ENCODE data around the gene PDE4D.

PDE4D gene

GRCh38 chr5:59037453-59037852 is 856.1 kb downstream of the PDE4D start:
- Histone ChIP-seq H3K4me1 (ENCODE audit: control insufficient read depth, insufficient read depth, low read length, unreplicated experiment) (peaks cover 55% of the 10 kb centered on the region), H3K4me3 (ENCODE audit: low read depth, low read length) (peak overlapping the region; percentile 90), H3K27ac (ENCODE audit: low read depth, low read length) (peak overlapping the region; percentile 88)

GRCh38 chr5:59037041-59037440 is 856.5 kb downstream of the PDE4D start:
- H3K36me3 ChIP-seq (ENCODE audit: insufficient read depth, low read length) = no peaks in the 10 kb centered on the region
- no peaks in the 10 kb centered on the region for H3K27me3 ChIP-seq (ENCODE audit: insufficient read depth, low read length)
- H3K79me2 ChIP-seq (ENCODE audit: control insufficient read depth, insufficient read depth, low read length, unreplicated experiment) = peaks cover 66% of the 10 kb centered on the region
- no peak overlapping the region for H2AFZ ChIP-seq (ENCODE audit: low read length, unreplicated experiment)
- peak overlapping the region; percentile 88 for H3K27ac ChIP-seq (ENCODE audit: low read depth, low read length)
- peaks cover 51% of the 10 kb centered on the region for H3K4me1 ChIP-seq (ENCODE audit: control insufficient read depth, insufficient read depth, low read length, unreplicated experiment)
- peak overlapping the region; percentile 90 for H3K4me3 ChIP-seq (ENCODE audit: low read depth, low read length)

More at GRCh38 chr5:59037453-59037852, 856.1 kb downstream of the PDE4D start:
- Histone ChIP-seq H3K36me3 (ENCODE audit: insufficient read depth, low read length) (no peaks in the 10 kb centered on the region), H2AFZ (ENCODE audit: low read length, unreplicated experiment) (no peak overlapping the region), H3K27me3 (ENCODE audit: insufficient read depth, low read length) (no peaks in the 10 kb centered on the region), H3K79me2 (ENCODE audit: control insufficient read depth, insufficient read depth, low read length, unreplicated experiment) (peaks cover 63% of the 10 kb centered on the region)

- H3K27me3 ChIP-seq (ENCODE audit: insufficient read depth, low read length) = no peaks in the 10 kb centered on the region
- no peak overlapping the region for H2AFZ ChIP-seq (ENCODE audit: low read length, unreplicated experiment)
- H3K36me3 ChIP-seq (ENCODE audit: insufficient read depth, low read length) = no peaks in the 10 kb centered on the region
- H3K79me2 ChIP-seq (ENCODE audit: control insufficient read depth, insufficient read depth, low read length, unreplicated experiment) = peaks cover 70% of the 10 kb centered on the region
- H3K4me1 ChIP-seq (ENCODE audit: control insufficient read depth, insufficient read depth, low read length, unreplicated experiment) = peaks cover 45% of the 10 kb centered on the region
- peak overlapping the region; percentile 88 for H3K27ac ChIP-seq (ENCODE audit: low read depth, low read length)
- H3K4me3 ChIP-seq (ENCODE audit: low read depth, low read length) = peak overlapping the region; percentile 90
Measured at GRCh38 chr5:59036274-59036961, 857.1 kb downstream of the PDE4D start.

- Histone ChIP-seq H3K27me3 (ENCODE audit: insufficient read depth, low read length) (no peaks in the 10 kb centered on the region), H3K36me3 (ENCODE audit: insufficient read depth, low read length) (no peaks in the 10 kb centered on the region), H3K79me2 (ENCODE audit: control insufficient read depth, insufficient read depth, low read length, unreplicated experiment) (peaks cover 74% of the 10 kb centered on the region), H3K27ac (ENCODE audit: low read depth, low read length) (peak overlapping the region; percentile 88), H3K4me1 (ENCODE audit: control insufficient read depth, insufficient read depth, low read length, unreplicated experiment) (peaks cover 39% of the 10 kb centered on the region), H3K4me3 (ENCODE audit: low read depth, low read length) (peak overlapping the region; percentile 90), H2AFZ (ENCODE audit: low read length, unreplicated experiment) (no peak overlapping the region)
Measured at GRCh38 chr5:59035681-59036080, 857.8 kb downstream of the PDE4D start.

GRCh38 chr5:59034498-59035186 is 858.9 kb downstream of the PDE4D start:
- Histone ChIP-seq H3K4me1 (ENCODE audit: control insufficient read depth, insufficient read depth, low read length, unreplicated experiment) (peaks cover 32% of the 10 kb centered on the region), H3K36me3 (ENCODE audit: insufficient read depth, low read length) (peaks cover 3% of the 10 kb centered on the region; the same call in 1 of the 2 replicates), H3K27ac (ENCODE audit: low read depth, low read length) (peak overlapping the region; percentile 88), H3K27me3 (ENCODE audit: insufficient read depth, low read length) (no peaks in the 10 kb centered on the region), H2AFZ (ENCODE audit: low read length, unreplicated experiment) (no peak overlapping the region), H3K79me2 (ENCODE audit: control insufficient read depth, insufficient read depth, low read length, unreplicated experiment) (peaks cover 79% of the 10 kb centered on the region), H3K4me3 (ENCODE audit: low read depth, low read length) (peak overlapping the region; percentile 90)

GRCh38 chr5:59027145-59027907 is 866.2 kb downstream of the PDE4D start:
- no peak overlapping the region for H3K27ac ChIP-seq (ENCODE audit: low read depth, low read length)
- peaks cover 12% of the 10 kb centered on the region; the same call in 1 of the 2 replicates for H3K36me3 ChIP-seq (ENCODE audit: insufficient read depth, low read length)
- H3K4me3 ChIP-seq (ENCODE audit: low read depth, low read length) = no peak overlapping the region
- peaks cover 47% of the 10 kb centered on the region for H3K79me2 ChIP-seq (ENCODE audit: control insufficient read depth, insufficient read depth, low read length, unreplicated experiment)
- H3K27me3 ChIP-seq (ENCODE audit: insufficient read depth, low read length) = no peaks in the 10 kb centered on the region
- H2AFZ ChIP-seq (ENCODE audit: low read length, unreplicated experiment) = no peak overlapping the region
- no peaks in the 10 kb centered on the region for H3K4me1 ChIP-seq (ENCODE audit: control insufficient read depth, insufficient read depth, low read length, unreplicated experiment)

- Histone ChIP-seq H3K4me1 (ENCODE audit: control insufficient read depth, insufficient read depth, low read length, unreplicated experiment) (no peaks in the 10 kb centered on the region), H3K27me3 (ENCODE audit: insufficient read depth, low read length) (no peaks in the 10 kb centered on the region), H3K4me3 (ENCODE audit: low read depth, low read length) (no peak overlapping the region), H3K36me3 (ENCODE audit: insufficient read depth, low read length) (peaks cover 12% of the 10 kb centered on the region; the same call in 1 of the 2 replicates), H3K27ac (ENCODE audit: low read depth, low read length) (no peak overlapping the region), H2AFZ (ENCODE audit: low read length, unreplicated experiment) (no peak overlapping the region), H3K79me2 (ENCODE audit: control insufficient read depth, insufficient read depth, low read length, unreplicated experiment) (peaks cover 52% of the 10 kb centered on the region)
Measured at GRCh38 chr5:59025734-59026133, 867.8 kb downstream of the PDE4D start.

GRCh38 chr5:59021837-59022514 is 871.5 kb downstream of the PDE4D start:
- H3K79me2 ChIP-seq (ENCODE audit: control insufficient read depth, insufficient read depth, low read length, unreplicated experiment) = peaks cover 43% of the 10 kb centered on the region
- no peaks in the 10 kb centered on the region for H3K27me3 ChIP-seq (ENCODE audit: insufficient read depth, low read length)
- H3K4me3 ChIP-seq (ENCODE audit: low read depth, low read length) = no peak overlapping the region
- H3K36me3 ChIP-seq (ENCODE audit: insufficient read depth, low read length) = no peaks in the 10 kb centered on the region
- H2AFZ ChIP-seq (ENCODE audit: low read length, unreplicated experiment) = no peak overlapping the region
- H3K27ac ChIP-seq (ENCODE audit: low read depth, low read length) = no peak overlapping the region
- no peaks in the 10 kb centered on the region for H3K4me1 ChIP-seq (ENCODE audit: control insufficient read depth, insufficient read depth, low read length, unreplicated experiment)

- Histone ChIP-seq H2AFZ (ENCODE audit: low read length, unreplicated experiment) (no peak overlapping the region), H3K4me1 (ENCODE audit: control insufficient read depth, insufficient read depth, low read length, unreplicated experiment) (no peaks in the 10 kb centered on the region), H3K79me2 (ENCODE audit: control insufficient read depth, insufficient read depth, low read length, unreplicated experiment) (peaks cover 43% of the 10 kb centered on the region), H3K27ac (ENCODE audit: low read depth, low read length) (no peak overlapping the region), H3K36me3 (ENCODE audit: insufficient read depth, low read length) (no peaks in the 10 kb centered on the region), H3K27me3 (ENCODE audit: insufficient read depth, low read length) (no peaks in the 10 kb centered on the region), H3K4me3 (ENCODE audit: low read depth, low read length) (no peak overlapping the region)
Measured at GRCh38 chr5:59021286-59021673, 872.2 kb downstream of the PDE4D start.

- Histone ChIP-seq H3K36me3 (ENCODE audit: insufficient read depth, low read length) (no peaks in the 10 kb centered on the region), H2AFZ (ENCODE audit: low read length, unreplicated experiment) (no peak overlapping the region), H3K27ac (ENCODE audit: low read depth, low read length) (no peak overlapping the region), H3K79me2 (ENCODE audit: control insufficient read depth, insufficient read depth, low read length, unreplicated experiment) (peaks cover 38% of the 10 kb centered on the region), H3K4me1 (ENCODE audit: control insufficient read depth, insufficient read depth, low read length, unreplicated experiment) (no peaks in the 10 kb centered on the region), H3K4me3 (ENCODE audit: low read depth, low read length) (no peak overlapping the region), H3K27me3 (ENCODE audit: insufficient read depth, low read length) (no peaks in the 10 kb centered on the region)
Measured at GRCh38 chr5:59020611-59021285, 872.8 kb downstream of the PDE4D start.
